A673 (cell line): ENCODE data around the gene KRT79. TPM values are rescaled to one million over a fixed set of nuclear protein-coding genes. Genes with fewer than 3 reads are reported as not detected.

Source experiments
- BruUV-seq: library from RNA; stranded (reverse); fragments of 400-500 nt; replicated peaks from 2 replicates; lab custom pipeline; 2021; lab: Mats Ljungman, UMichigan
- CTCF ChIA-PET: fragments of 300-600 bp; sonication (Branson Sonifier 250); formaldehyde crosslinking; loops from one replicate; lab custom pipeline; 2022; ENCODE audit warnings: antibody characterized with exemption; lab: Charles Lee
- POLR2A ChIA-PET: fragments of 300-600 bp; sonication (Branson Sonifier 250); formaldehyde crosslinking; loops from one replicate; lab custom pipeline; 2022; ENCODE audit warnings: antibody characterized with exemption; ENCODE audit not compliant: low non-redundant PET; lab: Charles Lee
- DNase-seq: peaks from one replicate; pipeline ENCODE4 v3.0.0-alpha.2; 2015; ENCODE audit warnings: low spot score
- H3K27ac ChIP-seq: fragments of 200-600 bp; sonication (generic); 2 replicates; pipeline ENCODE4 v1.5.1; 2016; ENCODE audit warnings: mixed run types, low read depth, mild to moderate bottlenecking, mixed read lengths, antibody characterized with exemption, low read length; ENCODE audit not compliant: poor library complexity, severe bottlenecking
- H3K27me3 ChIP-seq: fragments of 200-600 bp; sonication (generic); replicated peaks from 2 replicates; pipeline ENCODE4 v1.6.1; 2017; ENCODE audit warnings: mixed run types, low read depth, mild to moderate bottlenecking, mixed read lengths, antibody characterized with exemption, low read length; ENCODE audit not compliant: insufficient read depth, poor library complexity
- H3K36me3 ChIP-seq: fragments of 200-600 bp; sonication (generic); 2 replicates; pipeline ENCODE4 v1.6.1; 2016; ENCODE audit warnings: mixed run types, mild to moderate bottlenecking, mixed read lengths, antibody characterized with exemption, low read length; ENCODE audit not compliant: insufficient read depth, poor library complexity, severe bottlenecking
- H3K4me1 ChIP-seq: fragments of 200-600 bp; sonication (generic); 2 replicates; pipeline ENCODE4 v1.6.1; 2017; ENCODE audit warnings: mixed run types, mild to moderate bottlenecking, mixed read lengths, antibody characterized with exemption, low read length; ENCODE audit not compliant: insufficient read depth, poor library complexity, severe bottlenecking
- H3K4me3 ChIP-seq: fragments of 200-600 bp; sonication (generic); 2 replicates; pipeline ENCODE4 v1.5.1; 2016; ENCODE audit warnings: low read depth, mixed run types, mild to moderate bottlenecking, mixed read lengths, low read length; ENCODE audit not compliant: poor library complexity, severe bottlenecking
- H3K9me3 ChIP-seq: fragments of 200-600 bp; sonication (generic); 2 replicates; pipeline ENCODE4 v1.6.1; 2016; ENCODE audit warnings: mixed run types, low read depth, mild to moderate bottlenecking, mixed read lengths, antibody characterized with exemption, low read length; ENCODE audit not compliant: poor library complexity, severe bottlenecking
- CTCF ChIP-seq: fragments of 300-800, 200-600 bp; sonication (generic); conservative IDR thresholded peaks from 2 replicates; pipeline ENCODE4 v1.5.1; 2017; ENCODE audit warnings: low read depth, mild to moderate bottlenecking, antibody characterized with exemption, low read length, moderate library complexity, mixed read lengths
- EZH2 ChIP-seq: fragments of 200-600 bp; sonication (generic); IDR thresholded peaks from 2 replicates; pipeline ENCODE4 v1.6.1; 2017; ENCODE audit warnings: borderline replicate concordance, low read depth, mild to moderate bottlenecking, mixed read lengths, antibody characterized with exemption, low read length; ENCODE audit not compliant: poor library complexity, severe bottlenecking
- intact Hi-C: fragments of 100-400 bp; cut with micrococcal nuclease; formaldehyde crosslinking; loops from one replicate; pipeline ENCODE4 v1.10.0; 2022; ENCODE audit not compliant: unreplicated experiment
- total RNA-seq: library from RNA; stranded (reverse); gene quantifications from 2 replicates; pipeline ENCODE4 v1.2.3, GENCODE V29; 2021

KRT79 gene
- total RNA-seq, 1 experiment from 2014 or later, result not detected

- H3K27ac ChIP-seq, result no peak overlapping the region
Observed at GRCh38 chr12:52797529-52797894, 36.6 kb downstream of the KRT79 start.

GRCh38 chr12:52796839-52797528 is 37.1 kb downstream of the KRT79 start:
- Histone ChIP-seq H3K36me3 (no peaks in the 10 kb centered on the region), H3K27me3 (no peaks in the 10 kb centered on the region), H3K4me3 (no peak overlapping the region), H3K27ac (no peak overlapping the region), H3K9me3 (no peaks in the 10 kb centered on the region), H3K4me1 (peaks cover 9% of the 10 kb centered on the region)
- no peak for TF ChIP-seq CTCF
- no peak for TF ChIP-seq EZH2
- ChIA-PET CTCF (no interaction called here), POLR2A (no interaction called here)
- DNase-seq, result no peak
- no TSS peak for BruUV-seq
- intact Hi-C loops, result no loop called here

More at GRCh38 chr12:52797529-52797894, 36.6 kb downstream of the KRT79 start:
- Histone ChIP-seq H3K4me1 (peaks cover 9% of the 10 kb centered on the region), H3K36me3 (no peaks in the 10 kb centered on the region), H3K9me3 (no peaks in the 10 kb centered on the region), H3K4me3 (no peak overlapping the region), H3K27me3 (no peaks in the 10 kb centered on the region)
- ChIA-PET CTCF (no interaction called here), POLR2A (no interaction called here)
- BruUV-seq, result no TSS peak
- DNase-seq, result no peak
- TF ChIP-seq CTCF (no peak), EZH2 (no peak)
- intact Hi-C loops, result no loop called here

GRCh38 chr12:52796429-52796794 is 37.7 kb downstream of the KRT79 start:
- POLR2A ChIA-PET, result no interaction called here
- H3K9me3 ChIP-seq, result no peaks in the 10 kb centered on the region
- no peak overlapping the region for H3K4me3 ChIP-seq
- H3K27ac ChIP-seq, result no peak overlapping the region
- CTCF ChIA-PET, result no interaction called here
- TF ChIP-seq CTCF (no peak), EZH2 (no peak)
- no peaks in the 10 kb centered on the region for H3K36me3 ChIP-seq
- H3K27me3 ChIP-seq, result no peaks in the 10 kb centered on the region
- no TSS peak for BruUV-seq
- no peak for DNase-seq
- H3K4me1 ChIP-seq, result peaks cover 9% of the 10 kb centered on the region
- intact Hi-C loops, result no loop called here
